H4 (cell line): ENCODE measurements around the gene ORM1. TPM values are rescaled to one million over a fixed set of nuclear protein-coding genes. Genes with fewer than 3 reads are reported as not detected.

Experiments used
- DNase-seq: peaks from one replicate; pipeline ENCODE4 v3.0.0-alpha.2; 2015; ENCODE audit warnings: low spot score
- total RNA-seq: library from RNA; depleted of rRNA; stranded (reverse); fragments of >200 nt; shearing (Covaris generic); gene quantifications from 2 replicates; pipeline ENCODE4 v1.2.3, GENCODE V29; 2014

The ORM1 gene
- total RNA-seq, 1 experiment from 2014 or later, result 0.33 TPM

DNA sequence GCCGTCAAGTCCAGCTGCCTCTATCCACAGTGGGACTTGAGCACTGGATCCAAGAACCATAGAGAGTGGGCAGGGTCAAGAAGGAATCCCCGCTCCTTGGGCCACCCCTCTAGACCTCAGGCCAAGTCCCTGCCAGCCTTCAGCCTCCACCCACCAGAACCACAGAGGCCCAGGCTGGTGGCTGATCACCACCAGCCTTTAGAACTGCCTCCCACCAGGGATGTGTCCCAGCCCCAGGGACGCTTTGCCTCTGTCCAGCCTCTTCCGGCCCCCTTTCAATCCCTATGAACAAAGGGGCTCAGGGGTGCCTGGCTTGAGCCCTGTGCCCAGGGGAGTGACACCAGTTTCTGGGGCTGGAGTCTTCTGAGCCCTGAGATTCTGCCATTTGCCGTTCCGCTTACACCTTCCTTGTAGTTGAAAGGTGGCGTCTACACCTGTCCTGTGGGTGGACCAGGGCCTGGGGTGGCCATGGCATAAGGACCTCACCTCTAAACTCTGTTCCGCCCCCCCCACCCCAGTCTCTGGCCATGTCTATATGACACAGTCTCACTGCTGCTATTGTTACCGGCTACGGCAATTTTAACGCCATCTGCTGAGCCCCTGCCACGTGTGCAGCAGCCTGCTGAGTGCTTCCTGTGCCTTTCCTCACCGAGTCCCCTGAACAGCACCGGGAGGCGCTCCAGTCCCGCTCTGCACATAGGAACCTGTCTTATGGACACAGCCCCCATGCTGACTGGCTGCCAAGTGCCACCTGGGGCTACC lies 35.7 kb upstream of the ORM1 start:
- no peak for DNase-seq

DNA sequence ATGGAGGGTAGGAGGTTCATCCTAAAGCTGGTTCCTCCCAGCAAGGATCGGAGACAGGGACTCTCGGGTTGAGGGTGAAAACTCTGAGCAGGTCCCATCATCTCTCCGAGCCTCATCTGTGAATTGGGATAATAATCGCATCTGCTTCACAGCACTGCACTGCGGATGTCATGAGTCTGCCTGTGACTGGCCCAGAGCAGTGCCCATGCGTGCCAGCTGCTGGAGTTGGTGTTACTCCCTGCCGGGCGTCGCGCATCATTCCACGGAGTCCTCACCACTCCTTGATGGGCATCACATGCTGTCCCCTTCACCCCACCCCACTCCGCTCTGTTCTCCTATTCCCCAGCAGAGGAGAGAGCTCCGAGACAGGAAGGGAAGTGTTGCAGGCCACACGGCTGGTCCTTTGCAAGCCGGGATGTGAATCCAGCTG lies 35.1 kb upstream of the ORM1 start:
- DNase-seq, result no peak

DNA sequence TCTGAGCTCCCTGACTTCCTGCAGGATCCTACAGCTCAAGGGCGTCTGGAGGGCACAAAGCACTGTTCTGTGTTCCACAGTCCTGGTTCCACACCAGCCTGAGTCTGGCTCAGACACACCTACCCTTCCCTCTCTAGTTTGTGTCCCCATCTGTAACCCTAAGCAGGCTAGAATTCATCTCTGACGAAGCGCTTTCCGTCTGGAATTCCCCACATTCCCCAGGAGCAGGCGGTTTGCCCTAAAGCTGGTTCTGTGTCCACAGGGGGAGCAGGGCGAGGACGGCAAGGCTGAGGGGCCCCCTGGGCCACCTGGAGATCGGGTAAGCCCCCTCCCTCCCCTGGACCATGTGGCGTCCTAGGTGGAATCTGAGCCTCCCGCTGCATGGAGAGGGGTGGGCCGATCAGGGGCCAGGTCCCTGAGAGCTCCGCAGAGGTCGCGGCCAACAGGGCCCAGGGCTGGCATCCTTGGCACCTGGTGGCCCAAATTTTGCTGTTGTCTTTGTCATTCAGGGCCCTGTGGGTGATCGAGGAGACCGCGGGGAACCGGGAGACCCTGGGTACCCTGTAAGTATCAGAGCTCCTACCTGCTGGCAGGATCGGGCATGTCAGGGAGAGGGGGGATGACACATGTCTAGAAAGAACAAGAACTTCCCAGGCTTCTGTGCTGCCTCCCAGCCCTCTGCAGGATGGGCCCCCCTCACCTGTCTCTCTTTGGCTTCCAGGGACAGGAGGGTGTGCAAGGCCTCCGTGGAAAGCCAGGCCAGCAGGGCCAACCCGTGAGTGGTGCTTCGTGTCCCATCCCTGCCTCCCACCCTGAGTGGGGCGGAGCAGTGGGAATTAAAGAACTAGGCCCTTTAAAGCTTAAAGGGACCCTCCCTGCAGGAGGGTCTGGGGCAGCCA lies 34.5 kb upstream of the ORM1 start:
- DNase-seq, result peak; percentile 31

DNA sequence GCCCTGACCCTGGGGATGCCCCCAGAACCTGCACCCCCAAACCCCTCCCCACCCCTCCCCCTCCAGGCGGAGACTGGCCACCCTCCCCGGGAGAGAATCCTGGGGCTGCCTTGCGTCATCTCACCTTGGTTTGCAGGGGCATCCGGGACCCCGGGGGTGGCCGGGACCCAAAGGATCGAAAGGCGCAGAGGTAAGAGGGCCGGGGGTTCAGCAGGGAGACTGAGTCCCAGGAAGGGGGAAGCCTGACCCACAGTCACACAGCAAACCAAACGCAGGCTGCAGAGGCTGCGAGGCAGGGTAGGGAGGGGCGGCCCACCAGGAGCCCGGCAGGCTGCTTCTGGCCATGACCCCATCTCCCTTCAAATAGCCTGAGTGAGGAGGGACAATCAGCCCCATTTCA lies 33.8 kb upstream of the ORM1 start:
- DNase-seq, result no peak

DNA sequence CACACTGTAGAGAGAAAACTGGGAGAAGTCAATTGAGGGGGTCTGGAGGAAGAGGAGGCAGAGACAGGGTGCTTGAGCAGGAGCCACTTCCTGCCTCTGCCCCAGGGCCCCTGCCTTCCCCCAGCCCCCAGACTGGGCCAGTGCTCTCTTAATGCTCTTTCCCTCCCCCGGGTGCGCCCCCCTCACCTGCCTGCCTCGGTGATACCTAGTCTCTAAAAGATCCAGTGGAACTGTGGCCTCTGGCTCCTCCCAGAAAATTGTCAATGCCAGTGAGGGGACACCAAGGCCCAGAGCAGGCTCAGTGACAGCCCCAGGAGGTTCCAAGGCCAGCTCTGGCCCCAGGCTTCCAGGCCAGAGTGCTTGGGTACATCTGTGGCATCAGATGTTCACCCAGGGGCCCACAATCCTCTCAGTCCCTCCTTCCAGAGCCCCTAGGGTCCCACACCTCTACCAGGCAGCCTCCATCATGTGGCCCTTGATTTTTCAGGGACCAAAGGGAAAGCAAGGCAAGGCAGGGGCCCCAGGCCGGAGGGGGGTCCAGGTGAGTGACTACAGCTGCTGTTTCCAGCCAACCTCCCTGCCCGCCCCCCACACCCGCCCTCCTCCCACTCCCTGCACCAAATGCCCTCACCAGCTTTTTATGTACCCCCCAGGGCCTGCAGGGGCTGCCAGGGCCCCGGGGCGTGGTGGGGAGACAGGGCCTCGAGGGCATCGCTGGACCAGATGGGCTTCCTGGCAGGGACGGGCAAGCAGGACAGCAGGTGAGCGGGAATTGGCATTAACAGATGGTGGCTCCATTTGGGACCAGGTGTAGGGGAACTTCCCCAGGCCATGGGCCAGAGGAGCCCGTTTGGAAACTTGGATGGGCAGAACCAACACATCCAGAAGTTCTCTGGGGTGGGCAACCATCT lies 33.1 kb upstream of the ORM1 start:
- DNase-seq, result no peak

DNA sequence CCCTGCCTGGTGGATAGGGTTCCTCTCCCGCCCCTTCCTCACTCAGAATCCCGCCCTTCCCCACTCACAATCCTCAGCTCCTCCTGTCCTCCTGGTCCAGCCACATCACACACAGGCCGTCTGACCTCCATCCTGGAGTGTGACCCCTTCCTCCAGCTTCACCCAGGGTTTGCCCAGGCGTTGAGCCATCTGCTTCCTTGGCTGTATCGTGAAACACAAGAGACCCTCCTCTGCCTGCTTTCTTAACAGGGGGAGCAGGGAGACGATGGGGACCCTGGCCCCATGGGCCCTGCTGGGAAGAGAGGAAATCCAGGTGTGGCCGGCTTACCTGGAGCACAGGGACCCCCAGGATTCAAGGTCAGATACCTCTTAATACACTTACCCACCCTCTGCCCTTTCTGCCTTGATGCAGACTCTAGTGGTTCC lies 32.3 kb upstream of the ORM1 start:
- DNase-seq, result no peak

DNA sequence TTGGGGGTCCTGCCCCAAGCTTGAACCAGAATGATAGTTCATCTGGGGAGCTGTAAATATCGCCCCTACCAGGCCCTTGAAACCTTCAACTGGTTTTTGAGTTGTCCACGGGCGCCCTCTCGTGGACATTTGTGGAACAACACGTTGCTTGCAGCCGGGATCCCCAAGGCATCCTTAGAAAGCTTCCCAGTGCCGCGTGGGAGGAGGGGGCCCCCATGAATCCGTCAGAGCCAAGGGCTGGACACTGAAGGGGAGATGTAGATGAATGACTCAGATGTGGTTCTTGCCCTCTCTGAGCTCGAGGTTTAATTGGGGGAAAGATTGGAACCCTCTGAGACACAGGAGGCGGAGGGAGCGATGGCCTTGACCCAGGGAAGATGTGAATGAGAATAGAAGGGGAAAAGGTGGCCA lies 31.8 kb upstream of the ORM1 start:
- peak; percentile 39 for DNase-seq

DNA sequence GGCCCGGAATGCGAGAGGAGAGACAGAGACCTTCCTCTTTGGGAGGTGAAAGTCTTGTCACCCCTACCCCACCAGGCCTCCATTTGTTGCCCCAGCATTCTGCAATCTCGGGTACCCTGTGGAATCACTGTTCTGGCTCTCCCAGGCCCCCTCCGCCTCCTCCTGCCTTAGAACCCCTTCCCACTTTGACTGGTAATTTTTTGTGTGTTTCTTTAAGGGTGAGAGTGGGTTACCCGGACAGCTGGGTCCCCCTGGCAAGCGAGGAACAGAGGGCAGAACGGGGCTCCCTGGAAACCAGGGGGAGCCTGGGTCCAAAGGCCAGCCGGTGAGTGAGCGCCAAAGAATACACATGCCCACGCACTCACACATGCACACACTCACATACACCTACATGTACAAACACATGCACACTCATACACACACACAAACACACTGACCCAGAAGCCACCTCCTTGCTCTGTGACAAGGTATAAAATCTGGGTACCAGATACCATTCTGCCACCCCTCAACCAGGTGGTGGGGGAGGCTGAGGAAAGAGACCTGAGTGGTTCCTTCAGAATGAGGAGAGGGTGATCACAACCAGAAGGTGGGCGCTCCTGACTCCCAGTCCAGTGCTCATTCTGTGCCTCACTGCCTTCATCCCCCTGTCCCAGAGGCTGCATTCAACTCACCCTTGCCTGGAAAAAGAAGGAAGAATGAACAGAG lies 30.9 kb upstream of the ORM1 start:
- DNase-seq, result no peak

DNA sequence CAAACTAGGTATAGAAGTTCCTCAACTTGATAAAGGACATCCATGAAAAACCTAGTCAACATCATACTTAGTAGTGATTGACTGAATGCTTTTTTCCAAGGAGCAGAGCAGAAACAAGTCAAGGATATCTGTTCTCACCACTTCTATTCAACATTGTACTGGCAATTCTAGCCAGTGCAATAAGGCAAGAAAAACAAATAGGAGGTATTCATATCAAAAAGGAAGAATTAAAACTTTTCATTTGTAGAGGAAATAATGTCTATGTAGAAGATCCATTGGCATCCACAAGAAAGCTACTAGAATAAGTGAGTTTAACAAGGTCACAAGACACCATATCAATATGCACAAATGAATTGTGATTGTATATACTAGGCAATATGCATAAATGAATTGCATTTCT lies 28.2 kb upstream of the ORM1 start:
- DNase-seq, result no peak

DNA sequence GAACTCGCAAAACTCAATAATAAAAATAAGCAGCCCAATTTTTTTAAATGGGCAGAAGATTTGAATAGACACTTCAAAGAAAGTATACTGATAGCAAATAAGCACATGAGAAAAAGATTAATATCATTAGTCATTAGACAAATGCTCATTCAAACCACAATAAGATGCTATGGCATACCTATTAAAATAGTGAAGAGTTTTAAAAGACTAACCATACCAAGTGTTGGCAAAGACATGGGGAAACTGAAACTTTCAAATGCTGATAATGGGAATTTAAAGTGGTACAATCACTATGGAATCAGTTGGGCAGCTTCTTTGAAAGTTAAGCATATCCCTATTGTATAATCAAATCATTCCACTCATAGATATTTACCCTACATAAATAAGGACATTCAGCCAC lies 26.6 kb upstream of the ORM1 start:
- no peak for DNase-seq

DNA sequence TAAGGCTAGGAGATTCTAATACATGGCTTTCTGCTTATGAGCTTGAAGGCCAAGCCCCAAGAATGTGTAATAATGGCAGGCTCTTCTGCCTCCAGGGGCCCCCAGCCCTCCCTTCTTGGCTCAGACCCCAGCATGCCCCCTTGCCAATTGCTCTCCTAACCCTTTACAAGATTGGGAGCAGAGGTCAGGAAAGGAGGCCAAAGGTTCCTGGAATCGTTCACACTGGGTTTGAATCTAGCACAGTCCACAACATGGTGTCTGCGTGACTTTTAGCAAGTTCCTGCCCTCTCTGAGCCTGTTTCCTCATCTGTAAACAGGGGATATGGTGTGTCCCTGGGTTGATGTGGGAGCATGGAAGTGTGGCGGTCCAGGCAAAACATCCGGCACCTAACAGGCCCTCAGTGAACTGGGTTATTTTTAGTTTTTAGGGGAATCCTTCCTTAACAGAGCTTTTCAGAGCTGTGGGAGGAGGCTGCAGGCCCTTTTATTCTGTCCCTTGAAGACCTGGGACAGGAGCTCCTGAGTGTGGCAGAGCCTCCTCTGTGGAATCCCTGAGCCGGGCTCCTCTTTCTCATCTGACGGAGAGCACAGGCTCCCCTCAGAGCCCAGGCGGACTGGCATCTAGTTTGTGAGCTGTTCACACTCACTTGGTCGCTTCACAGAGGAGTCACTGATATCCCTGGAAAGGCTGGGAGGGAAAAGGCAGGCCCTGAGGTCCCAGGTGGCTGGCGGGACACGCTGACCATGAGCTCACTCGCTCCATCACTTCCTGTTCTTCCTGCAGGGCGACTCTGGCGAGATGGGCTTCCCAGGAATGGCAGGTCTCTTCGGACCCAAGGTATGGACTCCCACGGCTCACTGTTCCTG lies 23.4 kb upstream of the ORM1 start:
- no peak for DNase-seq

DNA sequence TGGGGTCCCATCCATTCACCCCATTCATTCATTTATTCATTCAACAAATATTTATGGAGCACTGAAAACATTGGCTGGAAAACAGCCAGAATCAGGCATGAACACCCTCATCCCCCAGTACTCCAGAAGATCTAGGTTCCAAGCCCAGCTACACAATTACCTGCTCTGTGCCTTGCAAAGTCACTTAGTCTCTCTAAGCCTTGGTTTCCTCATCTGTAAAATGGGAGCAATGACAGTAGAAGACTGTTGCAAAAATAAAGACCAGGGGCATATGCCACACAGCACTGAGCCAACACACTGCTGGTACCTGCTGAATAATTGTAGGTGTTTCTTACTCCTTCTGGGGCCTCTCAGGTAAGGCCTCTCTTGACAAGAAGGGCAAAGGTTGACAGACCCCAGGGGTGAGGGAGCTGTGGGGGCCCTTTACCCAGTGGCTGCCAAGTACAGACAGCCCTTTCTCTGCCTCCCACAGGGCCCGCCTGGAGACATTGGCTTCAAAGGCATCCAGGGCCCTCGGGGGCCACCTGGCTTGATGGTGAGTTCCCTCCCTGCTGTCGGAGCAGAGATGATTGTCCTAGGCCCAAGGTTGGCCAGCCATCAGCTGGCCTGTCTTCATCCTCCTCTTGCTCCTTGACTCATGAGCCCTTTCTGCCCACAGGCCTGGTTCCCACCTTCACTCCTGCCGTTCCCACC lies 22.6 kb upstream of the ORM1 start:
- DNase-seq, result no peak

DNA sequence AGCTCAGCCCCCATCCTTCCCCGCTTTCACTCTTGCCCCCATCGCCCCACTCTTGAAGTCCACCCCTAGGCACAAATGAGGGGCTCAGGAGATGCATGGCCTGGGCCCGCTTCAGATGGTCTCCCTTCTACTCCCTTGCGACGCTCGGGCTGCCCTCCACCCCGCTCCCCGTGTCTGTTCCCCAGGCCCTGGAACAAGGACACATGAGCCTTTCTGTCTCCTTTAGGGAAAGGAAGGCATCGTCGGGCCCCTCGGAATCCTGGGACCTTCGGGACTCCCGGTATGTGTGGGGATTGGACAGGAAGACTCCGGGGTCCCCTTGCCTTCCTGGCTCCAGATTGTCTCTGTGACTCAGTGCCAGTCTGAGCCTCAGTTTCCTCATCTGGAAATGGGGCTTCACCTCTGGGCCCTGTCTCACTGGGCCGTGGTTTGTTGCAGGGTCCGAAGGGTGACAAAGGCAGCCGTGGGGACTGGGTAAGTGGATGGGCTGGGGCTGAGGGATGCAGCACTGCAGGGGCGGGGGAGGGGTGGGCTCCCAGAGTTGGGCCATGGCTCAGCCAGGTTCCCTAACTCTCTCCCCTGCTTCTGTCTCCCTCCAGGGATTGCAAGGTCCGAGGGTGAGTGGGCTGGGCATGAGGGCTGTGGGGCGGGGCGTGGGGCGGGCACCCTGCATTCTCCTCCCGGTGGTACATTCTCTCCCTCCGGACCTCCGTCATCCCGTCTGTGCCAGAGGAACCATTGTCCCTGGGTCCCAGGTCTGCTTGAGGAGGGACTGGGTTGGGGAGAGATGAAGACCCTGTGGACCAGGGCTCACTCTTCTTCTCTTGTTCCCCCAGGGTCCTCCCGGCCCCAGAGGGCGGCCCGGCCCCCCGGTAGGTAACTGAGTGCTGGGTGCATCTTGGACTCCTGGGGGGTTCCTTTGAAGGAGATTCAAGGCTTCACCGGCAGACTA lies 21.8 kb upstream of the ORM1 start:
- DNase-seq, result no peak

DNA sequence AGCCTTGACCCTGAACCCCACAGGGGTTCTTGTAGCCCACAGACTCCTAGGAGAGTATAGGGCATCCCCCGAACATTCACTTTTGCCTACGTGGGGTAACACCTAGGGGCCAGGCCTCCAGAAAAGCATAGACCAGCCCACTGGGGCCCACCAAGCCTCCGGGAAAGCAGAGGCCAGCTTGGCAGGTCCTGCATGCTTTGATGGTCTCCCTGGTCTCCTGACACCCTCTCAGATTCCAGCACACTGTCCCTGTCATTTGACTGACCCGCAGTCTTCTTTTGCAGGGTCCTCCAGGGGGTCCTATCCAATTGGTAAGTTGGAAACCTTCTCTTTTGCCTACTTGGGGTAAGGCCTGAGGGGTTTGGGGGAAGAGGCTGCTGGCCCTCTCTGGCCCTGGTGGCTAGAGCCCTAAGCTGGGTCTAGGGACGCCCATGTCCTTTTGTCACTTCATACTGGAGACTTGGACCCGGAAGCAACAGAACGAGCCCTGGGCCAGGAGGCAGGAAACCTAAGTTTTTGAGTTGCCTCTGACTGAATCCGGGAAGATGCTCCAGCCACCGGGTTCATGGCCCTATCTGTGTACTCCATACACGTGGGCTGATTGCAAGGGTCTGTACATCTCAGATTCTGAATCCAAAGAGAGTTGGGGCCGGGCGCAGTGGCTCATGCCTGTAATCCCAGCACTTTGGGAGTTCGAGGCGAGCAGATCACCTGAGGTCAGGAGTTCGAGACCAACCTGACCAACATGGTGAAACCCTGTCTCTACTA lies 20.9 kb upstream of the ORM1 start:
- DNase-seq, result no peak

DNA sequence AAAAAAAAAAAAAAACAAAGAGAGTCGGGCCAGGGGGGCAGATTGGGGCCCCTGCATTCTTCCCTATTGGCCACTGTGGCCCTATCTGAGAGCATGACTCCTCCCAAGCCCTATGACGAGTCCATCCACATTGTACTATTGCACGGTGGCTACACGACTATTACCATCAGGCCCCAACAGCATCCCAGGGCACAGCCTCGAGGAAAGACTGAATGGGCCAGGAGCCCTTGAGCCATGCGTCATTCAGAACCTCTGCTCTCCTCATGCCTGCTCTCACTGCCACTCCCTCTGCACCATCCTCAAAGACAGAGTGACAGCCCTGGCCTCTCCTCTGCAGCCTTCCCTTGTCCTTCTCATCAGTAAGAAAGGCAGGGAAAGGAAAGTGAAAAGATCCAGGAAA lies 20.2 kb upstream of the ORM1 start:
- no peak for DNase-seq

DNA sequence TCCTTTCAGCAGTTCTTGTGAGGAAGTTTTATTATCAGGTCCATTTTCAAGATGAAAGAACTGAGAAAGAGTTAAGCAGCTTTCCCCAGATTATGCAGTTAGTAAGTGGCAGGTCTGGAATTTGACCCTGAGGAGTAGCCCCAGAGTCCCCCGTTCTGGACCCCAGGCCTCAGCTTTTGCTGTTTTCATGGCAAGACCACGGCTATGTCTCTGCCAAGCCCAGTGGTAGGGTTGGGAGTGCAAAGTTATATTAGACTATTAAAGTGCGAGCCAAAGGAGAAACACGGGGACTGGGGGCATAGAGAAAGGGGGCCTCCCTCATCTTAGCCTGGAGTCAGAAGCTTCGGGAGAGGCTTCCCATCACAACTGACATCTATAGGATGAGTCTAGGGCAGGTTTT lies 19.3 kb upstream of the ORM1 start:
- DNase-seq, result no peak

DNA sequence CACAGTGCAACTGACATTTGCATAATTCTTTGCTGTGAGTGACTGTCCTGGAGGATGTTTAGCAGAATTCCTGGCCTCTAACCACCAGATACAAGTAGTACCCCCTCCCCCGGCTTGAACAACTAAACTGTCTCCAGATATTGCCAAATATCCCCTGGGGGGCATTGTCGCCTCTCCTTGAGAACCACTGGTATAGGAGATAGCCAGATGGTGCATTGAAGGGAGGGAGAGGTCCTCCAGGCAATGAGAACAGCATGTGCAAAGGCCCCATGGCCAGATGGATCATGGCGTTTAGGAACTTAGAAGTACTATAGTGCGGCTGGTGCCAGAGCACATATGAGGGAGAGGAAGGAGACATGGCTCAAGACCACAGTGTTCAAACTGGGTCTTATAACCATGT lies 18.9 kb upstream of the ORM1 start:
- DNase-seq, result no peak
